DMS153 (cell line): ENCODE data around the gene PWWP3B.
"Not testable (repeated sequence)": the region's sequence is repeated elsewhere in the genome, so short reads cannot be mapped to it uniquely, and the experiment has no call there.

Source experiments
- DNase-seq: peaks from one replicate; lab custom pipeline; 2025; lab: John Stamatoyannopoulos, UW

PWWP3B gene

DNA sequence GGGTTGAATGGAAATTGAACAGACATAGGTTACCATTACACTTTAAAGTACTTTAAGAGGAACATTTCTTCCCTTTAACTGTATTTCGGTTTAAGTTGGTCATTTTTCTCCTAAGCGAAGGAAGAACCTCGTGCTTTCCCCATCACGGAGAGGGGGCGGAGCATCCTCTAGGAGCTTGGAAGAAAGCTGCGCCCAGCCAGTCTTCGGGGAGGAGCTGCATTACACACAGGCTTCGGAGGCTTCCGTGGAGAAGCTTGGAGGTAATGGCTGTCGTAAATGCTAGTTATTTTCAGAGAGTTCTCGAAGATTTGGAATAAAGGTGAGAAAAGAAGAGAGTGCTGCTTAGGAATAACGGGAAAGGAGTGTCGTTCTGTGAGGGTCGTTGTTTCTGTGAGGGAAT is at the start of gene PWWP3B:
TSS of gene PWWP3B (plus strand) at position 199 of the 400 bp plus-strand sequence. CDS start 37,128 bp downstream, outside the sequence.
- no peak for DNase-seq

DNA sequence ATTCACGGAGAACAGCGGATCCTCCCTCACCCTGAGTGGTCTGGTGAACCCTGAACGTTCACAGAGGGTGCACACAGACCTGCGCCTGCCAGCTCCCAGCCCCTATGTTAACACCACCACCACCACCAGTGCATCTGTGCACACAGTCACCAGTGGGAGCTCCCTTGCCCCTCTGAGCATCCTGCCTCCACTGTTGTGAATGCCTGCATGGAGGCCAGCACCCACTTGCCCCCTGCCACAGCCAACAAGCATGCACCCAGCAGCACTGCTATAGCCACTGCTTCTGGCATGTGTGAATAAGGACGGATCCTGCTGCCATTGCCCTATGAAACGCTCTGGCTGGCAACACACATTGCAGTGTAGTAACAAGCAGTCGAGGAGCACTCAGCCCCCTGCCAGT is 29.1 kb upstream of the PWWP3B start:
- no peak for DNase-seq

- no peak for DNase-seq
These were observed 23.1 kb upstream of the PWWP3B start for GRCh38 chrX:106144755-106145639.

DNA sequence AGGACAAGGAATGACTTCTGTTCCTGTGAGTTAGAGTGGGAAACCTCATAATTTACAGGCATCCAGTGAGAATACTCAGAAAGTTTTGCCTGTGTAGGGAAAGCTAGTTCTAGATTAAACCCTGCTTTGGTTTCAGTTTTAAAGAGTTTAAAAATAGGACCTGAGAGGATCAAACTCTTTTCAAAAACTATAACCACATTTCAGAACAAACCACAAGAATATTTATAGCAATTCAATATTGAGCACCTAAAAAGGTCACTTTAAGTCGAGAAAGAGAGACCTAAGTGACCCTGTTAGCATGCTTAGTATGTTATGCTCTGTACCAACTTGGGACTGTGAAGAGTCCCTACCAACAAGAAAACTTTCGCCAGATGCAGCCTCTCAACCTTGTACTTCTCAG is 17.4 kb upstream of the PWWP3B start:
- no peak for DNase-seq

GRCh38 chrX:106159861-106160282 is 8.2 kb upstream of the PWWP3B start:
- no peak for DNase-seq

DNA sequence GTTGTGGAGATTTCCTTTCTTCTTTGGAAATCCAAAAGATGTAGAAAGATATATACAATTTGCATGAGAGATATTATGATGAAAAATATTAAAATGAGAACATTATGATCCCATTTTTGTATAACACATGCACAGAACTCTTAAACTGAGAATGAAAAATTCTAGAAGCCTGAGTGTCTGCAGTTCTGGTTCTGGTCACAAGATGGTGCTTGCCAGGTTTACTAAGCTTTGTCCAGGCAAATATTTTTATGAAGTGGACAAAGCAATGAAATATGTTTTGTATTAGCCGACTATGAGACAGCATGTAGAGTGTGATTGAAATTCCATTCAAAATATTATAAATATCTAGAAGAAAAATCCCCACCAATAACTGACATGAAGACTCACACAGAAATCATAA is 2.2 kb downstream of the PWWP3B start:
- no peak for DNase-seq

GRCh38 chrX:106171293-106171820 is 3.3 kb downstream of the PWWP3B start:
- no peak for DNase-seq

DNA sequence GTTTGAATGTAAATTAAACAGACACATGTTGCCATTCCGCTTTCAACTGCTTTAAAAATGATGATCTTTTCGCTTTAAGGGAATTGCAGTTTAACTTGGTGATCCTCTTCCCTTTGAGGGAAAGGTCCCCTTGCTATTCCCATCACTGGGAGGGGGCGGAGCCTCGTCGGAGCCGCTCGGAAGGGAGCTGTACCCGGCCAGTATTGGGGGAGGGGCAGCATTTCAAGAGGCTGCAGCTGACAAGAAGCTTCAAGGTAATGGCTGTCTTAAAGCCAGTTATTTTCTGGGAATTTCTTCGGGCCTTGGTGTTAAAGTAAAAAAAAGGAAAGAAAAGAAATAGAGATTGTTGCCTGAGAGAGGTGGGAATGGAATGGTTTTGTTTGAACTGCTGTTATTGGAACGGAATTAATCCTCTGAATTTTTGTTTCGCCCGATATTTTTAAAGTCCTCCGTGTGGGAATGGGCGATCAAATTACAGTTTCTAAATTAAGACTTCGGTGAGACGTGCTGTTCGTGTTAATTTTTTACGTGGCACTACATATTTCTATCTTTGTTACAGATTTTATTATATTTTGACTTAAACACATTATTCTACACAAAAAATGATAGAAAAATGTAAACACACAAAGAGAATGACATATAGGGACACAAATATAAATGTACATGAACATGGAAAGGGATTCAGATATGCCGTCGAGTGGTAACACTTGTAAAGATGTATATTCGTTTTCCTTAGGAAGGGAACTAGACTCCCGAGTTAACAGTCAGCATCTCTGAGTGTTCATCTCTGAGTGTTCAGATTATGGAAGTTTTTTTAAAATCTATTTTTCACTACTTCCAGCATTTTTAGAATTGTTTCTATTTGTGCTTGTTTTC is 9.2 kb downstream of the PWWP3B start:
- DNase-seq, result no peak

DNA sequence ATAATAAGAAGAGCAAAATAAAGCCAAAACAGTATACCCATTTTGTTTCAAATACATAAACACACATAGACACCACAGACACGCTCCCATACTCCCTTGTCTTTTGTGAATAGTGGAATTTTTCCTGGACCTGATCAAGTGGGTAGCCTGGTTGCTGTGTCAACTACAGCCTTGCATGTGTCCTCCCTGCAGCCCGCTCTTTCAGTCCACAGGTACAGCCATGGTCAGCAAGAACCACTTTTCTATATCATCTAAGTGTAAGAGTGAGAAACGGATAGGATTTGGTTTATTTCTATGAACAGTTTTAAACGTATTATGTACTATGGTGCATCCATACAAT is 9.8 kb downstream of the PWWP3B start:
- no peak for DNase-seq

- DNase-seq, result no peak
These were observed 10.7 kb downstream of the PWWP3B start for GRCh38 chrX:106178826-106179225.

- not testable (repeated sequence) for DNase-seq
These were observed 15.6 kb downstream of the PWWP3B start for GRCh38 chrX:106183685-106184084.

DNA sequence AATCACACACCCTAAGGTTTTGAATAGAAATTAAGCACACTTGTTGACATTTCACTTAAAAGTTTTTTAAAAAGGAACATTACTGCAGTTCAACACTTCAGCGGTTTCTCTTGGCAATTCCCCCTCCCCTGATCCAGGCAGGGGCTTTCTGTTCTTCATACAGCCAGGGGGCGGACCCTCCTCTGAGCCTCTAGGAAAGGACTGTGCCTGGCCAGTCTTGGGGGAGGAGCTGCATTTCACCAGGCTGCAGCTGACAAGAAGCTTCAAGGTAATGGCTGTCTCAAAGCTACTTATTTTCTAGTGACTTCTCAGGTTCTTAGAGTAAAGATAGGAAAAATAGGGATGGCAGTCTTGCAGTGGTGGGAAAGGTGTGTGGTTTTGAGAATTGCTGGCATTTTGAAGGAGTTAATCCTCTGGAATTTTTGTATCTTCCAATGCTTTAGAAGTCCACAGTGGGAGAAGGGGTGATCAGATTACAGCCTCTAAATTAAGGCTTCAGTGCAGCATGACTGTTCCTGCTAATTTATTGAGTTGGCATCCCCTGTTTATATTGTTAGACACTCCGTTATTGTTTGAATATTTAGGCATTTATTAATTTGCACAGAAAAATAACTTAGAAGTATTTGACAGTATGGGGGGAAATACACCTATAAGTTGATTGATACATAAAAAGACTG is 33.5 kb downstream of the PWWP3B start:
- no peak for DNase-seq

- DNase-seq, result no peak
These were observed 35.2 kb downstream of the PWWP3B start for GRCh38 chrX:106203315-106203714.

DNA sequence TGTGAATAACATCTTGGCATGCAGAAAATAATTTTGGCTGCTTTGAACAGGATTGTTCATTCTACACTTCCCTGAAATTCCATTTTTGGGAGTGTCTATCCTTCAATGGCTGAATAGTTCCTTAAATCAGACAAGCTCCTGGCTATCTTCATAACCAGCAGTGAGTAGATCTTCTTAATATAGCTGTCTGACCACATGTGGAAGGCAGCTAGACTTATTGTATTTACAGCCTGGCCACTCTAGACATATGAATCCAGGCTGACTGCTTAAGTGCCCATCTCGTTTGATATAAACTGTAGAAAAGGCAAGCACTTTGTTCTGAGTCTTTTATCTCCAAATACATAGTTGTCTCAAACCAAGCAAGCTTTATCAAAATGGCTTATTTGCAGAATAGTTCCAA is 40.0 kb downstream of the PWWP3B start:
- DNase-seq, result no peak
